ENCODE measurements around the gene OLR1. TPM values are rescaled to one million over a fixed set of nuclear protein-coding genes. Genes with fewer than 3 reads are reported as not detected.
A peak's percentile ranks its signal among the peaks of the same experiment; 100 is the strongest.

The OLR1 gene
- total RNA-seq, 1 experiment from 2014 or later = not detected

- ATAC-seq = peak; percentile 25; the same call in 1 of the 2 replicates
- TF ChIP-seq AR (CRISPR knock-in tag; IDR thresholded peaks at IDR 0.05) = no peak
- no peak for TF ChIP-seq FOXK1 (CRISPR knock-in tag; IDR thresholded peaks at IDR 0.05)
- no peak for TF ChIP-seq TP53 (CRISPR knock-in tag; IDR thresholded peaks at IDR 0.05)
- TF ChIP-seq USF1 (CRISPR knock-in tag; IDR thresholded peaks at IDR 0.05) = no peak
- CTCF ChIA-PET = interaction anchor here (0.5 to 1.6 kb wide), 2 partner anchors 123 to 317 kb away, joined by 3 to 4 read pairs; no protein-coding TSS in a partner anchor
- Mint-ChIP-seq H3K4me1 (peaks cover 65% of the 10 kb centered on the region), H3K27ac (peak overlapping the region; percentile 70), H3K9me3 (no peaks in the 10 kb centered on the region), H3K27me3 (ENCODE audit: low read depth) (no peaks in the 10 kb centered on the region), H3K4me3 (peak overlapping the region; percentile 0; the same call in 1 of the 2 replicates), H3K36me3 (no peaks in the 10 kb centered on the region)
- POLR2A ChIA-PET = no interaction called here
- no peak for DNase-seq (ENCODE audit: low spot score)
These were observed 39.0 kb downstream of the OLR1 start for GRCh38 chr12:10132850-10133370.

- DNase-seq (ENCODE audit: low spot score) = no peak
- peaks cover 69% of the 10 kb centered on the region for H3K4me1 Mint-ChIP-seq
- peak; percentile 24 for ATAC-seq
- no peaks in the 10 kb centered on the region for H3K27me3 Mint-ChIP-seq (ENCODE audit: low read depth)
- ChIA-PET CTCF (interaction anchor here (1.0 to 1.9 kb wide), 5 partner anchors 9 to 121 kb away, joined by 3 to 5 read pairs (median 5); no protein-coding TSS in a partner anchor), POLR2A (no interaction called here)
- no peaks in the 10 kb centered on the region for H3K36me3 Mint-ChIP-seq
- H3K9me3 Mint-ChIP-seq = no peaks in the 10 kb centered on the region
- H3K27ac Mint-ChIP-seq = peak overlapping the region; percentile 67
- 0 out of 2 replicates have a peak overlapping the region, but pooled peaks have one; percentile 1 for H3K4me3 Mint-ChIP-seq
- no peak for TF ChIP-seq JUN (CRISPR knock-in tag; IDR thresholded peaks at IDR 0.05)
- no peak for TF ChIP-seq PREB (CRISPR knock-in tag; IDR thresholded peaks at IDR 0.05; ENCODE audit: borderline replicate concordance)
- TF ChIP-seq FOXP1 (CRISPR knock-in tag; IDR thresholded peaks at IDR 0.05; ENCODE audit: borderline replicate concordance) = no peak
- TF ChIP-seq MYBL2 (CRISPR knock-in tag; IDR thresholded peaks at IDR 0.05) = no peak
- no peak for TF ChIP-seq ATF6 (CRISPR knock-in tag; IDR thresholded peaks at IDR 0.05)
- no peak for TF ChIP-seq ZNF423 (CRISPR knock-in tag; IDR thresholded peaks at IDR 0.05)
- TF ChIP-seq NR2C2 (CRISPR knock-in tag; IDR thresholded peaks at IDR 0.05) = no peak
- no peak for TF ChIP-seq JAZF1 (CRISPR knock-in tag; IDR thresholded peaks at IDR 0.05)
- no peak for TF ChIP-seq HMGA2 (CRISPR knock-in tag; IDR thresholded peaks at IDR 0.05)
- TF ChIP-seq ZNF416 (CRISPR knock-in tag; IDR thresholded peaks at IDR 0.05) = no peak
- TF ChIP-seq TEAD4 (CRISPR knock-in tag; IDR thresholded peaks at IDR 0.05) = no peak
- no peak for TF ChIP-seq CBFB (CRISPR knock-in tag; IDR thresholded peaks at IDR 0.05; ENCODE audit: low read depth)
- no peak for TF ChIP-seq ATF1 (CRISPR knock-in tag; IDR thresholded peaks at IDR 0.05)
- no peak for TF ChIP-seq ZNF425 (CRISPR knock-in tag; conservative IDR thresholded peaks at IDR 0.05)
- TF ChIP-seq GABPB1 (CRISPR knock-in tag; IDR thresholded peaks at IDR 0.05) = no peak
- no peak for TF ChIP-seq ZNF138 (CRISPR knock-in tag; conservative IDR thresholded peaks at IDR 0.05)
- no peak for TF ChIP-seq HMGXB4 (CRISPR knock-in tag; IDR thresholded peaks at IDR 0.05)
- no peak for TF ChIP-seq E2F1 (CRISPR knock-in tag; IDR thresholded peaks at IDR 0.05)
- TF ChIP-seq GTF2I (CRISPR knock-in tag; conservative IDR thresholded peaks at IDR 0.05) = no peak
These were observed 40.7 kb downstream of the OLR1 start for GRCh38 chr12:10131111-10131690.
